Measurements from ENCODE around the gene GPANK1. TPM values are rescaled to one million over a fixed set of nuclear protein-coding genes. Genes with fewer than 3 reads are reported as not detected.

GPANK1 gene
- total and polyA plus RNA-seq, 9 of the 15 experiments (the other 6 are each of a cell fraction or from before 2014, with no cell fraction given), result 32.2 to 111 (median 46.3) TPM

GRCh38 chr6:31680226-31681134 lies 15.7 kb upstream of the GPANK1 start, which contains the start of gene LY6G5C (continued):
- TF ChIP-seq ZNF263 (CRISPR knock-in tag; IDR thresholded peaks at IDR 0.05; ENCODE audit: borderline replicate concordance) (peak; percentile 74), ZFX (CRISPR knock-in tag; IDR thresholded peaks at IDR 0.05) (no peak), ZBTB9 (CRISPR knock-in tag; IDR thresholded peaks at IDR 0.05) (no peak), MTA3 (IDR thresholded peaks at IDR 0.05; ENCODE audit: borderline replicate concordance) (peak; percentile 13; the same call in 1 of the 2 replicates), ZMIZ1 (IDR thresholded peaks at IDR 0.05; ENCODE audit: low read depth in 2 of 2, low read length in 2 of 2) (peak; percentile 55 to 61; a peak in 2 of 4 replicates), RBM14 (IDR thresholded peaks at IDR 0.05; ENCODE audit: borderline replicate concordance, insufficient read depth, low read depth, low read length) (no peak), THAP12 (CRISPR knock-in tag; IDR thresholded peaks at IDR 0.05) (0 out of 2 replicates have a peak, but pooled peaks have one; percentile 25), ID3 (CRISPR knock-in tag; IDR thresholded peaks at IDR 0.05) (no peak), ID3 (tag; IDR thresholded peaks at IDR 0.05) (no peak), ZNF589 (CRISPR knock-in tag; IDR thresholded peaks at IDR 0.05; ENCODE audit: low read depth) (no peak), ZNF668 (CRISPR knock-in tag; IDR thresholded peaks at IDR 0.05) (no peak), HDAC1 (IDR thresholded peaks at IDR 0.05) (no peak; a peak in 1 of 4 replicates), HNRNPL (IDR thresholded peaks at IDR 0.05; ENCODE audit: low read depth, low read length) (no peak), ZBTB1 (CRISPR knock-in tag; IDR thresholded peaks at IDR 0.05; ENCODE audit: borderline replicate concordance, low read depth) (no peak), GTF2A2 (tag; IDR thresholded peaks at IDR 0.05) (no peak), ZNF217 (CRISPR knock-in tag; IDR thresholded peaks at IDR 0.05) (no peak), NELFE (IDR thresholded peaks at IDR 0.05; ENCODE audit: insufficient read depth, insufficient read length) (no peak), STAT5A (IDR thresholded peaks at IDR 0.05; ENCODE audit: borderline replicate concordance, low read length) (no peak), ZNF77 (CRISPR knock-in tag; IDR thresholded peaks at IDR 0.05) (no peak), CC2D1A (IDR thresholded peaks at IDR 0.05) (peak; percentile 95), ZBED1 (IDR thresholded peaks at IDR 0.05) (no peak)
